Neutrophil (primary cell): ENCODE results near the gene KRTAP10-3.

Experiments used
- H3K27ac ChIP-seq: fragments of 200-600 bp; sonication (generic); 2 replicates; pipeline ENCODE4 v1.5.1; 2016; ENCODE audit warnings: mild to moderate bottlenecking, moderate library complexity
- H3K27me3 ChIP-seq: fragments of 200-600 bp; sonication (generic); 2 replicates; pipeline ENCODE4 v1.6.0; 2016; ENCODE audit warnings: mild to moderate bottlenecking
- H3K36me3 ChIP-seq: fragments of 200-600 bp; sonication (generic); 2 replicates; pipeline ENCODE4 v1.5.1; 2017
- H3K4me1 ChIP-seq, 2 experiments: fragments of 200-600 bp in 1 of 2; sonication (generic) in 1 of 2; 1 replicate in 1 of 2; 2 replicates in 1 of 2; pipeline versions ENCODE4 v1.5.1 to v1.6.1; 2013 to 2016; ENCODE audit warnings: low read depth in 1 of 2, low read length in 1 of 2, mild to moderate bottlenecking in 1 of 2, moderate library complexity in 1 of 2; ENCODE audit not compliant: control insufficient read depth in 1 of 2, insufficient read depth in 1 of 2
- H3K4me3 ChIP-seq, 2 experiments: fragments of 200-600 bp in 1 of 2; sonication (generic) in 1 of 2; 1 replicate in 1 of 2; 2 replicates in 1 of 2; pipeline ENCODE4 v1.5.1; 2013 to 2016; ENCODE audit warnings: low read depth in 1 of 2, low read length in 1 of 2, mild to moderate bottlenecking in 1 of 2, moderate library complexity in 1 of 2
- H3K9me3 ChIP-seq: fragments of 200-600 bp; sonication (generic); 2 replicates; pipeline ENCODE4 v1.5.1; 2016
- TF ChIP-seq, protein P1 (sequence below): fragments of 200-600 bp; sonication (generic); IDR thresholded peaks from 2 replicates; pipeline ENCODE4 v1.5.1; 2016; ENCODE audit warnings: antibody characterized with exemption

Gene KRTAP10-3

GRCh38 chr21:44547656-44548331, 10.8 kb downstream of the KRTAP10-3 start:
- H3K27ac ChIP-seq: peak overlapping the region; percentile 87

DNA sequence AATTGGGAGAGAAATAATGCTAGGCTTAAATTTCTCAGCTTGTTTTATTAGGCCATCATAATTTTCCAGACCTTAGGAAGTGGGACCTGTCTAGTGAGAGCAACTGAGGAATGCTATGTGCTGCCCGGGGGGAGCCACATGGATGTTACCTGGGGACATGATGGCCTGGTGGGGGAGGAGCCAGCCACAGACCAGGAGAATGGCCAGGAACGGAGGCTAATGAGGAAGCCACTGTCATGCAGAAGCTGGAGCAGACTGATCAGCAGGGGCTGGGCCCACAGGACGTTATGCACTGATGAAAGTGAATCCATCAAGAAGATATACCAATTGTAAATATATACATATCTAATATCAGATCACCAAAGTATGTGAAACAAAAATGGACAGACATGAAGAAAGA, 14.0 kb downstream of the KRTAP10-3 start:
- peak overlapping the region; percentile 58 for H3K27ac ChIP-seq
- TF ChIP-seq, protein P1, sequence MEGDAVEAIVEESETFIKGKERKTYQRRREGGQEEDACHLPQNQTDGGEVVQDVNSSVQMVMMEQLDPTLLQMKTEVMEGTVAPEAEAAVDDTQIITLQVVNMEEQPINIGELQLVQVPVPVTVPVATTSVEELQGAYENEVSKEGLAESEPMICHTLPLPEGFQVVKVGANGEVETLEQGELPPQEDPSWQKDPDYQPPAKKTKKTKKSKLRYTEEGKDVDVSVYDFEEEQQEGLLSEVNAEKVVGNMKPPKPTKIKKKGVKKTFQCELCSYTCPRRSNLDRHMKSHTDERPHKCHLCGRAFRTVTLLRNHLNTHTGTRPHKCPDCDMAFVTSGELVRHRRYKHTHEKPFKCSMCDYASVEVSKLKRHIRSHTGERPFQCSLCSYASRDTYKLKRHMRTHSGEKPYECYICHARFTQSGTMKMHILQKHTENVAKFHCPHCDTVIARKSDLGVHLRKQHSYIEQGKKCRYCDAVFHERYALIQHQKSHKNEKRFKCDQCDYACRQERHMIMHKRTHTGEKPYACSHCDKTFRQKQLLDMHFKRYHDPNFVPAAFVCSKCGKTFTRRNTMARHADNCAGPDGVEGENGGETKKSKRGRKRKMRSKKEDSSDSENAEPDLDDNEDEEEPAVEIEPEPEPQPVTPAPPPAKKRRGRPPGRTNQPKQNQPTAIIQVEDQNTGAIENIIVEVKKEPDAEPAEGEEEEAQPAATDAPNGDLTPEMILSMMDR: no peak
- peaks cover 75 to 87% of the 10 kb centered on the region in 2 experiments for H3K4me1 ChIP-seq
- no peak overlapping the region for H3K4me3 ChIP-seq
- no peaks in the 10 kb centered on the region for H3K36me3 ChIP-seq
- H3K9me3 ChIP-seq: no peaks in the 10 kb centered on the region
- no peaks in the 10 kb centered on the region for H3K27me3 ChIP-seq

More at GRCh38 chr21:44547656-44548331, 10.8 kb downstream of the KRTAP10-3 start:
- Histone ChIP-seq H3K4me1 (peaks cover 48 to 65% of the 10 kb centered on the region in 2 experiments), H3K36me3 (no peaks in the 10 kb centered on the region), H3K4me3 (peak overlapping the region; percentile 21 to 46), H3K9me3 (no peaks in the 10 kb centered on the region), H3K27me3 (no peaks in the 10 kb centered on the region)
- TF ChIP-seq, protein P1: no peak

DNA sequence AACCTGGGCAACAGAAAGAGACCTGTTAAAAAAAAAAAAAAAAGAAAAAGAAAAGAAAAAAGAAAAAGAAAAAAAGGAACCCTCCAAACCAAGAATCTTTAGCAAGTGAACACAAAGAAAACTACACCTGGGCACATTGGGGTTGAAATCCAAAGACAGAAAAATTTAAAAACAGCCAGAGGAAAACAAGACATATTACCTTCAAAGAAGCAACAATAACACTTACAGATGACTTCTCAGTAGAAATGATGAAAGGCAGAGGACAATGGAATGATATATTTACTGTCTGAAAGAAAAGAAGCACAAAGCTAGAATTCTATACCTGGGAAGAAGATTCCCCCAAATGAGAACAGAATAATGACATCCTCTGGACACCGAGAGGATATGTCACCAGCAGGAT, 15.9 kb downstream of the KRTAP10-3 start:
- TF ChIP-seq, protein P1: no peak
- Histone ChIP-seq H3K36me3 (no peaks in the 10 kb centered on the region), H3K9me3 (no peaks in the 10 kb centered on the region), H3K27me3 (no peaks in the 10 kb centered on the region), H3K4me3 (peak overlapping the region in 1 of 2 experiments; percentile 13), H3K4me1 (peaks cover 58 to 69% of the 10 kb centered on the region in 2 experiments), H3K27ac (peak overlapping the region; percentile 88)

- no peaks in the 10 kb centered on the region for H3K27me3 ChIP-seq
- peaks cover 44 to 51% of the 10 kb centered on the region in 2 experiments for H3K4me1 ChIP-seq
- peak overlapping the region; percentile 88 for H3K27ac ChIP-seq
- H3K36me3 ChIP-seq: no peaks in the 10 kb centered on the region
- TF ChIP-seq, protein P1: no peak
- H3K4me3 ChIP-seq: peak overlapping the region in 1 of 2 experiments; percentile 34
- H3K9me3 ChIP-seq: no peaks in the 10 kb centered on the region
Measured at GRCh38 chr21:44540741-44541288, 17.8 kb downstream of the KRTAP10-3 start.

DNA sequence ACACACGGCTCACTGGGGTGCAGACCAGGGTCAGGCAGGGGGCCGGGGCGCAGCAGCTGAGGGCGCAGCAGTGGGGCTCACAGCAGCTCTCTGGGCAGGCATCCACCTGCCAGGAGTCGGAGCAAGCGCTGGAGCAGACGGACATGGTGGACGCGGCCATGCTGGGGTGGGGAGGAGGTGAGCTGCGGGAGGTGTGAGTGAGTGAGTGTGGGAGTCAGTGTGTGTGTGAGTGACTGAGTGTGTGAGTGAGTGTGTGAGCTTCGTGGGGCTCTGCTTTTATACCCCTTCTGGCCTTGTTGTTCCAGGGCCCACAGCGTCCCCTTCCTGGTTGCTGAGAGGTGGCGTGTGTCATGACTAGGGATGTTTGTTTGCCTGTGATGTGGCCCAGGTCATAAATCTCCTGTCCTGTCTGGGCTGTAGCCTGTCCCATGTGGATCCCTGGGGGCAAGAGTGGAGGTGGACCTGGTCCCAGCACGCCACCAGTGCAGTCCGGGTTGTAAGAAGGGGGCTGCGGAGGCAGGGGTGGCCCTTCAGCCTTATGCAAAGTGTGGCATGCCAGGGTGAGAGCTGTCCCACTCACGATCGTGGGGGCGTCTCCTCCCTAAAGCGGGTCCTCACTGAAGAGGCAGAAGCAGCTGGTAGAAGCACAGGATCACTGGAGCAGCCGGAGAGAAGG, 18.5 kb downstream of the KRTAP10-3 start, which contains the start of gene KRTAP10-1:
KRTAP10-1 (minus strand) TSS at position 205 of the 676 bp plus-strand sequence; CDS start at position 160, 45 bp downstream.
- Histone ChIP-seq H3K4me3 (no peak within 1 kb of the TSS), H3K4me1 (peaks cover 44 to 54% of the 10 kb centered on the region in 2 experiments), H3K27ac (peak within 1 kb of the TSS; percentile 88), H3K9me3 (no peaks in the 10 kb centered on the region), H3K36me3 (no peaks in the 10 kb centered on the region), H3K27me3 (no peaks in the 10 kb centered on the region)
- TF ChIP-seq, protein P1: no peak
